GM23338 (cell line): ENCODE measurements around the gene LRRFIP1.

Experiments
- CREB1 ChIP-seq: fragments of 250-450 bp; sonication (Bioruptor Pico); IDR thresholded peaks from 2 replicates; pipeline ENCODE4 v1.5.0; 2020; ENCODE audit warnings: low read depth, mild to moderate bottlenecking, moderate library complexity
- CTCF ChIP-seq, 2 experiments: fragments of 200-600 bp in 1 of 2; sonication (generic) in 1 of 2; conservative IDR thresholded peaks; 2 replicates each; pipeline versions ENCODE4 v1.5.1 to v1.6.1; 2016 to 2017; ENCODE audit warnings: antibody characterized with exemption in 2 of 2, low read depth in 2 of 2, mild to moderate bottlenecking in 2 of 2, moderate library complexity in 1 of 2
- ETS1 ChIP-seq: IDR thresholded peaks from 2 replicates; pipeline ENCODE4 v1.6.1; 2016; ENCODE audit warnings: antibody characterized with exemption
- EZH2 ChIP-seq: fragments of 200-600 bp; sonication (generic); IDR thresholded peaks from one replicate; pipeline ENCODE4 v1.8.0; 2017; ENCODE audit warnings: antibody characterized with exemption, mild to moderate bottlenecking, low read depth; ENCODE audit not compliant: unreplicated experiment
- EZH2phosphoT487 ChIP-seq: fragments of 200-600 bp; sonication (generic); IDR thresholded peaks from one replicate; pipeline ENCODE4 v1.8.1; 2018; ENCODE audit warnings: antibody characterized with exemption; ENCODE audit not compliant: unreplicated experiment
- JUNB ChIP-seq: IDR thresholded peaks from one replicate; pipeline ENCODE4 v1.6.1; 2016; ENCODE audit warnings: antibody characterized with exemption; ENCODE audit not compliant: unreplicated experiment
- NANOG ChIP-seq: IDR thresholded peaks from 2 replicates; pipeline ENCODE4 v1.6.1; 2016; ENCODE audit warnings: antibody characterized with exemption, borderline replicate concordance
- POLR2AphosphoS5 ChIP-seq: IDR thresholded peaks from 2 replicates; pipeline ENCODE4 v1.6.1; 2016; ENCODE audit warnings: antibody characterized with exemption, low read depth
- REST ChIP-seq: IDR thresholded peaks from one replicate; pipeline ENCODE4 v1.6.1; 2018; ENCODE audit warnings: antibody characterized with exemption; ENCODE audit not compliant: unreplicated experiment
- STAT1 ChIP-seq: IDR thresholded peaks from one replicate; pipeline ENCODE4 v1.6.1; 2016; ENCODE audit warnings: antibody characterized with exemption; ENCODE audit not compliant: unreplicated experiment
- ZNF114 ChIP-seq: fragments of 250-450 bp; sonication (Bioruptor Pico); IDR thresholded peaks from 2 replicates; pipeline ENCODE4 v1.5.0; 2020; ENCODE audit warnings: mild to moderate bottlenecking, moderate library complexity
- ZNF331 ChIP-seq: fragments of 250-450 bp; sonication (Bioruptor Pico); IDR thresholded peaks from 2 replicates; pipeline ENCODE4 v1.5.0; 2020; ENCODE audit warnings: low read depth, mild to moderate bottlenecking, moderate library complexity
- ZNF462 ChIP-seq: fragments of 250-450 bp; sonication (Bioruptor Pico); IDR thresholded peaks from 2 replicates; pipeline ENCODE4 v1.5.0; 2020; ENCODE audit warnings: mild to moderate bottlenecking, moderate library complexity

GRCh38 chr2:237625777-237626176 is 1.6 kb upstream of the LRRFIP1 start:
- TF ChIP-seq CTCF (conservative IDR thresholded peaks at IDR 0.05; ENCODE audit: low read depth in 2 of 2) (no peak), REST (no peak), JUNB (no peak), EZH2 (no peak), POLR2AphosphoS5 (no peak), ETS1 (no peak), EZH2phosphoT487 (no peak), STAT1 (no peak), ZNF462 (no peak), ZNF114 (CRISPR knock-in tag) (no peak), CREB1 (CRISPR knock-in tag) (no peak), ZNF331 (no peak), NANOG (no peak)
